Measurements from ENCODE around the gene NLRP6.
"Not testable (repeated sequence)": the region's sequence is repeated elsewhere in the genome, so short reads cannot be mapped to it uniquely, and the experiment has no call there.

NLRP6 gene

DNA sequence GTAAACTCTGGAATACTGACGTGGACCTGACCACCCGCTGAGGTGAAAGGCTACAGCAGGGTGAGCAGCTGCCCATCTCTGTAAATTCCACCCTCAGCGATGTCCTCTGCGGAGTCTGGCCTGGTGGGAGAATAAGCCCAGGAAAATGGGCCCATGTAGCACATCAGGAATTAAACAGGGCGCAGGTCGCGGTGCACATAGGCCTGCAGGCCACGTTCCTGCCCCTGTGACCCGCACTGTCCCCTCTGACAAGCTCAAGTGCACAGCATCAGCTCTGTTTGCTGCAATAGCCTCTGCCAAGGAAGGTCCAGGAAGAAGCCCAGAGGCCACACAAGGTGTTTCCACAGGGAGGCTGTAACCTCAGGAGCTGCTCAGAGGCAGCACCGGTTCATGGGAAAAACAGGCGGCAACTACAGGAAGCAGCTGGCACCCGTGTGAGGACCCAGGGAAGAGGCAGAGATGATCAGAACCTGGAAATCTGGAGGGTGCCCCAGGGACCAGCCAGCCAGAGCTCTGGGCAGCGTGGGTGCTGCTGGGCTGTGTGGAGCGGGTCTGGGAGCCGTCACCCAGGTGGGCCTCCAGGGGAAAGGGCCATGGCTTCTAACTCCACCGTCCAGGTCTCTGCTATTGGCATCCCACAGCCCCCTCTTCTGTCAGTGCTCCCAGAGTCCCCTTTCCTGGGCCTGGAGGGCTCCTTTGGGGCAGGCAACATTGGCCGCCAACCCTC lies 28.6 kb downstream of the NLRP6 start:
- H3K4me3 ChIP-seq (ENCODE audit: low read length), result no peak overlapping the region
- no peak for TF ChIP-seq CTCF (conservative IDR thresholded peaks at IDR 0.05; ENCODE audit: low read depth, low read length)
- DNase-seq (ENCODE audit: low read depth), result no peak

GRCh38 chr11:307766-308708 lies 29.8 kb downstream of the NLRP6 start, which contains the start of gene IFITM2:
Gene IFITM2 (plus strand): TSS chr11:307816. CDS start chr11:308193, 377 bp downstream.
- peak; percentile 2 for TF ChIP-seq CTCF (conservative IDR thresholded peaks at IDR 0.05; ENCODE audit: low read depth, low read length)
- peak; percentile 45 for DNase-seq (ENCODE audit: low read depth)
- peak within 1 kb of the TSS; percentile 61 for H3K4me3 ChIP-seq (ENCODE audit: low read length)

DNA sequence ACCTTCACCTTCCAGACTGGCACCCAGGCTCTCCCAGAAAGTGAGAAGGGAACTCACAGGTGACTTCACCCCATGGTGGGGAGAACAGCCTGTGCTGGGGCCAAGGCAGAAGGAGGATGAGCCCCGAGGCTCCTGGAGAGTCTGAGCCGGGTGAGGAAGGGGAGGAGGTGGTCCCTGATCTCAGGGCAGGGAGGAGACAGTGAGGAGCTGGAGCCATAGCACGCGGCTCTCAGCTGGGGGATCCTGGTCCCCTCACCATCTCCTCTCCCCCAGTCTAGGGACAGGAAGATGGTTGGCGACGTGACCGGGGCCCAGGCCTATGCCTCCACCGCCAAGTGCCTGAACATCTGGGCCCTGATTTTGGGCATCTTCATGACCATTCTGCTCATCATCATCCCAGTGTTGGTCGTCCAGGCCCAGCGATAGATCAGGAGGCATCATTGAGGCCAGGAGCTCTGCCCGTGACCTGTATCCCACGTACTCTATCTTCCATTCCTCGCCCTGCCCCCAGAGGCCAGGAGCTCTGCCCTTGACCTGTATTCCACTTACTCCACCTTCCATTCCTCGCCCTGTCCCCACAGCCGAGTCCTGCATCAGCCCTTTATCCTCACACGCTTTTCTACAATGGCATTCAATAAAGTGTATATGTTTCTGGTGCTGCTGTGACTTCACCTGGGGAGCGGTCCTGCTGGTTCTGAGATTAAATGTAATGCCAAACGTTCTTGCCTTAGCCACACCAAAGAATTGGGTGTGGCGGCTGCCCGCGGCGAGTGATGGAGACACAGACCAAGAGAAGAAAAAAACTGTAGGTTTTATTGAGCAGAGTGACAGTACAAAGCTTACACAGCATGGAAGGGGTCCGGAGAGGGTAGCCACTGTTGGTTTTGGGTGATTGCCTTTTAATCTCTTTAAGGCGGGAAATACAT lies 30.8 kb downstream of the NLRP6 start:
- not testable (repeated sequence) for DNase-seq (ENCODE audit: low read depth)
- H3K4me3 ChIP-seq (ENCODE audit: low read length), result peak overlapping the region; percentile 29

GRCh38 chr11:309979-310572 lies 31.9 kb downstream of the NLRP6 start:
- peak overlapping the region; percentile 22 for H3K4me3 ChIP-seq (ENCODE audit: low read length)
- DNase-seq (ENCODE audit: low read depth), result not testable (repeated sequence)

DNA sequence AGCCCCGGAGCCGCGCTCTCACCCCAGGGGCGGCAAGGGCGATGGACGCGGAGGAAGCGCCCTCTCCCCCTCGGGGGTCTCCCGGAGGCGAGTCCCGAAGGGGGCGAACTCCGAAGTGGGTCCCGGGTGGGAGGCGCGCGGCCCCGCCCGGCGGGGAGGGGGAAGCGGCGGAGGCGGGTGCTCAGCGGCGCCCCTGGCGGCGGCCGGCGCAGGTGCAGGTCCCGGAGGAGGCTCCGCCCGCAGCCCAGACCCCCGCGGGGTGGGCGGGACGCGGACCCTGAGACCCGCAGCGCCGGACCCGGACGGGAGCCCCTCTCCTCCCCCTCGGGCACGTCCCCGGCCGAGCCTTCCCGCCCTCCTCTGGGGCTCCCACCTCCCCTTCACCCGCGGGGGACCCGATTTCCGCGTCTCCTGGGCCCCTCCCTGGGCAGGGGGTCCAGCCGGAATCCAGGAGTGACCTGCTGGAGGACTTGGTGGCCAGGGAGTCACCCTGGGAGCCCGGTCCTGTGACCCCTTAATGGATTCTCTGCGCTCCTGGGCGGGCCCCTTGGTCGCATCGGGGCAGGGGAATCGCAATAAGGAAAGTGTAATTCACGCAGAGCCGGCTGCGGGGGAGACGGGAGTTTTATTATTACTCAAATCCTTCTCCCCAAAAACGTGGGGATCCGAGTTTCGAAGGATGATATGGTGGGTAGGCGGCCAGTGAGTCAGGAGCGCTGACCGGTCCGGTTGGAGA lies 33.0 kb downstream of the NLRP6 start:
- DNase-seq (ENCODE audit: low read depth), result not testable (repeated sequence)
- peak overlapping the region; percentile 29 for H3K4me3 ChIP-seq (ENCODE audit: low read length)

- DNase-seq (ENCODE audit: low read depth), result no peak
Measured at GRCh38 chr11:312092-312816, 34.0 kb downstream of the NLRP6 start.

More at GRCh38 chr11:312092-312816, 34.0 kb downstream of the NLRP6 start:
- no peak overlapping the region for H3K4me3 ChIP-seq (ENCODE audit: low read length)
- no peak for TF ChIP-seq CTCF (conservative IDR thresholded peaks at IDR 0.05; ENCODE audit: low read depth, low read length)

All from retinal pigment epithelial cell (primary cell).